Loucy (cell line): ENCODE measurements around the gene KLF3.

ENCODE experiments used
- EZH2phosphoT487 ChIP-seq: fragments of 200-600 bp; IDR thresholded peaks from 2 replicates; pipeline ENCODE4 v1.6.1; 2018; ENCODE audit warnings: antibody characterized with exemption, mild to moderate bottlenecking, moderate library complexity, borderline replicate concordance
- TF ChIP-seq, protein P1 (sequence below): fragments of 200-600 bp; sonication (generic); conservative IDR thresholded peaks from 2 replicates; pipeline ENCODE4 v1.5.1; 2014; ENCODE audit warnings: mild to moderate bottlenecking, antibody characterized with exemption, low read length

DNA sequence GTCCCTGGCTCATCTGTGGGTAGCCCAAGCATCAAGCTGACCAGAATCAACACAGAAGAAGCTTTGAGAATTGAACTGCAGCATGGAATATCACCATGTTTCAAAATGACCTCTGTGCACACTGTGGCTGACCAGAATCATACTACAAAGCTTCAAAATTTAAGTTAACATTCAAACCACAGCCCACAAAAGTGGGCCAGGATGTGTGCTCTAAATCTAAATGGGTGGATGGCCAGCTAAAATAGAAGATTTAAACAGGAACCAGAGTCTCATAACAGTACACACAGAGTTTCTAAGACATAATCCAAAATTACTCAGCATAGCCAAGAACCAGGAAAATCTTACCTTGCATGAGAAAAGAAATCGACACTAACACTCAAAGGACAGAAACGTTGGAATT is 46.1 kb downstream of the KLF3 start:
- TF ChIP-seq, protein P1, sequence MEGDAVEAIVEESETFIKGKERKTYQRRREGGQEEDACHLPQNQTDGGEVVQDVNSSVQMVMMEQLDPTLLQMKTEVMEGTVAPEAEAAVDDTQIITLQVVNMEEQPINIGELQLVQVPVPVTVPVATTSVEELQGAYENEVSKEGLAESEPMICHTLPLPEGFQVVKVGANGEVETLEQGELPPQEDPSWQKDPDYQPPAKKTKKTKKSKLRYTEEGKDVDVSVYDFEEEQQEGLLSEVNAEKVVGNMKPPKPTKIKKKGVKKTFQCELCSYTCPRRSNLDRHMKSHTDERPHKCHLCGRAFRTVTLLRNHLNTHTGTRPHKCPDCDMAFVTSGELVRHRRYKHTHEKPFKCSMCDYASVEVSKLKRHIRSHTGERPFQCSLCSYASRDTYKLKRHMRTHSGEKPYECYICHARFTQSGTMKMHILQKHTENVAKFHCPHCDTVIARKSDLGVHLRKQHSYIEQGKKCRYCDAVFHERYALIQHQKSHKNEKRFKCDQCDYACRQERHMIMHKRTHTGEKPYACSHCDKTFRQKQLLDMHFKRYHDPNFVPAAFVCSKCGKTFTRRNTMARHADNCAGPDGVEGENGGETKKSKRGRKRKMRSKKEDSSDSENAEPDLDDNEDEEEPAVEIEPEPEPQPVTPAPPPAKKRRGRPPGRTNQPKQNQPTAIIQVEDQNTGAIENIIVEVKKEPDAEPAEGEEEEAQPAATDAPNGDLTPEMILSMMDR: no peak
- no peak for TF ChIP-seq EZH2phosphoT487
